Stomach (tissue), 4 donors: Measurements from ENCODE around the gene ARHGAP24.

ENCODE experiments used
- CTCF ChIP-seq, 7 experiments: fragments of 450-650 bp in 4 of 7; fragments of 200-600 bp in 3 of 7; sonication (generic) in 3 of 7; IDR thresholded peaks; one replicate each; pipeline ENCODE4 v1.5.1; 2016 to 2019; ENCODE audit warnings: antibody characterized with exemption in 7 of 7, control low read depth in 2 of 7, mild to moderate bottlenecking in 1 of 7
- EP300 ChIP-seq: sonication (generic); formaldehyde crosslinking; IDR thresholded peaks from one replicate; pipeline ENCODE4 v1.6.1; 2017; ENCODE audit warnings: antibody characterized with exemption
- POLR2A ChIP-seq, 4 donors: fragments of 450-650 bp; IDR thresholded peaks; one replicate each; pipeline ENCODE4 v1.6.1; 2016; ENCODE audit warnings: antibody characterized with exemption in 4 of 4, control low read depth in 2 of 4, mild to moderate bottlenecking in 1 of 4, moderate library complexity in 1 of 4
- POLR2AphosphoS5 ChIP-seq, 3 donors: sonication (generic); formaldehyde crosslinking; IDR thresholded peaks; one replicate each; pipeline ENCODE4 v1.6.1; 2016; ENCODE audit warnings: antibody characterized with exemption in 3 of 3

GRCh38 chr4:85774000-85774399 lies 299.1 kb downstream of the ARHGAP24 start:
- TF ChIP-seq CTCF (IDR thresholded peaks at IDR 0.05): no peak
- TF ChIP-seq POLR2A (IDR thresholded peaks at IDR 0.05): no peak
- no peak for TF ChIP-seq POLR2AphosphoS5 (IDR thresholded peaks at IDR 0.05)
- TF ChIP-seq EP300: no peak
